ENCODE results near the gene JARID2.

The JARID2 gene

GRCh38 chr6:15569035-15569995 lies 323.4 kb downstream of the JARID2 start:
- Histone ChIP-seq H3K4me3 (ENCODE audit: low read depth, low read length) (no peak overlapping the region), H3K9me3 (ENCODE audit: severe bottlenecking) (peaks cover 3% of the 10 kb centered on the region), H3K36me3 (peaks cover 2% of the 10 kb centered on the region; the same call in 1 of the 2 replicates), H3K27me3 (ENCODE audit: insufficient read depth, low read depth, severe bottlenecking) (no peaks in the 10 kb centered on the region), H3K27ac (no peak overlapping the region)
- no peak for TF ChIP-seq CTCF (IDR thresholded peaks at IDR 0.05; ENCODE audit: low read depth, low read length)
- no peak for DNase-seq

GRCh38 chr6:15570171-15570570 lies 324.3 kb downstream of the JARID2 start:
- Histone ChIP-seq H3K4me3 (ENCODE audit: low read depth, low read length) (no peak overlapping the region), H3K9me3 (ENCODE audit: severe bottlenecking) (peaks cover 3% of the 10 kb centered on the region), H3K27me3 (ENCODE audit: insufficient read depth, low read depth, severe bottlenecking) (no peaks in the 10 kb centered on the region), H3K27ac (no peak overlapping the region), H3K36me3 (peaks cover 2% of the 10 kb centered on the region; the same call in 1 of the 2 replicates)
- no peak for TF ChIP-seq CTCF (IDR thresholded peaks at IDR 0.05; ENCODE audit: low read depth, low read length)
- DNase-seq = no peak
